ENCODE results near the gene MATK. TPM values are rescaled to one million over a fixed set of nuclear protein-coding genes. Genes with fewer than 3 reads are reported as not detected.

The MATK gene
- total RNA-seq, 5 donors from 2014 or later (not counting 1 experiment from before 2014, with no cell fraction given), result 9.2 to 41.4 (median 20.6) TPM

GRCh38 chr19:3822683-3823349, 36.6 kb upstream of the MATK start:
- Histone ChIP-seq H3K4me1 (ENCODE audit: control insufficient read depth in 1 of 2, extremely low read depth in 1 of 2, insufficient read depth in 2 of 2, low read length in 2 of 2) (peaks cover 8 to 39% of the 10 kb centered on the region in 2 experiments), H3K4me3 (ENCODE audit: control insufficient read depth in 1 of 2, extremely low read depth in 1 of 2, low read length in 1 of 2) (no peak overlapping the region), H3K9me3 (no peaks in the 10 kb centered on the region), H3K27me3 (replicated peaks in 1 of 2; ENCODE audit: control insufficient read depth in 2 of 2, extremely low read depth in 1 of 2, insufficient read depth in 2 of 2, low read length in 1 of 2) (peaks cover 0 to 10% of the 10 kb centered on the region in 2 experiments), H3K27ac (ENCODE audit: low read length) (no peak overlapping the region), H3K36me3 (ENCODE audit: control insufficient read depth in 2 of 2, extremely low read depth in 1 of 2, insufficient read depth in 1 of 2, low read length in 1 of 2) (no peaks in the 10 kb centered on the region)
- no peaks in the 10 kb centered on the region for H3K36me3 Mint-ChIP-seq
- CTCF ChIA-PET, result interaction anchor here (0.8 to 1.6 kb wide), 5 partner anchors 10 to 156 kb away, joined by 3 to 16 read pairs (median 4); partner anchors contain the start of gene MRPL54 (in 1 of the 2)
- ATAC-seq (replicated peaks in 1 of 4), result no peak
- H3K27ac Mint-ChIP-seq, result no peak overlapping the region
- 92% methylated on average over 20 of the region's 26 CpGs for WGBS (ENCODE audit: insufficient coverage)
- DNase-seq, result no peak
- no peaks in the 10 kb centered on the region for H3K9me3 Mint-ChIP-seq
- POLR2A ChIA-PET, result interaction anchor here in 1 of 2 donors (0.7 kb wide), 1 partner anchor 56 kb away, joined by 3 read pairs; no protein-coding TSS in a partner anchor
- H3K27me3 Mint-ChIP-seq, result no peaks in the 10 kb centered on the region
- H3K4me3 Mint-ChIP-seq, result no peak overlapping the region
- peaks cover 13 to 18% (median 17%) of the 10 kb centered on the region in 3 donors for H3K4me1 Mint-ChIP-seq

GRCh38 chr19:3821857-3822364, 35.7 kb upstream of the MATK start:
- H3K4me1 Mint-ChIP-seq, result peaks cover 17 to 19% (median 19%) of the 10 kb centered on the region in 3 donors
- ChIA-PET POLR2A (interaction anchor here in 1 of 2 donors (0.5 to 1.1 kb wide), 2 partner anchors 9 to 166 kb away, joined by 4 read pairs; no protein-coding TSS in a partner anchor), CTCF (interaction anchor here (1.1 to 1.6 kb wide), 4 partner anchors 9 to 102 kb away, joined by 3 to 16 read pairs (median 6); partner anchors contain the start of gene MRPL54 (in 1 of the 2))
- H3K4me3 Mint-ChIP-seq, result peak overlapping the region; percentile 17 to 46 (median 41)
- H3K4me1 ChIP-seq (ENCODE audit: control insufficient read depth in 1 of 2, extremely low read depth in 1 of 2, insufficient read depth in 2 of 2, low read length in 2 of 2), result peaks cover 10 to 43% of the 10 kb centered on the region in 2 experiments
- no peak overlapping the region for H3K27ac ChIP-seq (ENCODE audit: low read length)
- DNase-seq (peak; percentile 61 to 94 (median 85)), ATAC-seq (replicated peaks in 1 of 4) (peak; percentile 93 to 97 (median 95))
- no peaks in the 10 kb centered on the region for H3K36me3 ChIP-seq (ENCODE audit: control insufficient read depth in 2 of 2, extremely low read depth in 1 of 2, insufficient read depth in 1 of 2, low read length in 1 of 2)
- peak overlapping the region in 1 of 2 donors; percentile 29 for H3K27ac Mint-ChIP-seq
- H3K27me3 ChIP-seq (replicated peaks in 1 of 2; ENCODE audit: control insufficient read depth in 2 of 2, extremely low read depth in 1 of 2, insufficient read depth in 2 of 2, low read length in 1 of 2), result peaks cover 0 to 8% of the 10 kb centered on the region in 2 experiments
- H3K4me3 ChIP-seq (ENCODE audit: control insufficient read depth in 1 of 2, extremely low read depth in 1 of 2, low read length in 1 of 2), result peak overlapping the region in 1 of 2 donors; percentile 18
- H3K9me3 ChIP-seq, result no peaks in the 10 kb centered on the region
- no peaks in the 10 kb centered on the region for H3K27me3 Mint-ChIP-seq
- no peaks in the 10 kb centered on the region for H3K36me3 Mint-ChIP-seq
- no peaks in the 10 kb centered on the region for H3K9me3 Mint-ChIP-seq
- 3% methylated on average over 43 of the region's 43 CpGs for WGBS (ENCODE audit: insufficient coverage)

GRCh38 chr19:3821156-3821555, 35.0 kb upstream of the MATK start:
- Mint-ChIP-seq H3K9me3 (no peaks in the 10 kb centered on the region), H3K4me3 (peak overlapping the region in 1 of 3 donors; percentile 46), H3K27me3 (no peaks in the 10 kb centered on the region), H3K27ac (no peak overlapping the region), H3K36me3 (no peaks in the 10 kb centered on the region), H3K4me1 (peaks cover 17 to 19% (median 19%) of the 10 kb centered on the region in 3 donors)
- no peak for ATAC-seq (replicated peaks in 1 of 4)
- 94% methylated on average over 16 of the region's 23 CpGs for WGBS (ENCODE audit: insufficient coverage)
- CTCF ChIA-PET, result no interaction called here
- DNase-seq, result no peak
- Histone ChIP-seq H3K27me3 (replicated peaks in 1 of 2; ENCODE audit: control insufficient read depth in 2 of 2, extremely low read depth in 1 of 2, insufficient read depth in 2 of 2, low read length in 1 of 2) (peaks cover 0 to 8% of the 10 kb centered on the region in 2 experiments), H3K4me3 (ENCODE audit: control insufficient read depth in 1 of 2, extremely low read depth in 1 of 2, low read length in 1 of 2) (no peak overlapping the region), H3K4me1 (ENCODE audit: control insufficient read depth in 1 of 2, extremely low read depth in 1 of 2, insufficient read depth in 2 of 2, low read length in 2 of 2) (peaks cover 10 to 51% of the 10 kb centered on the region in 2 experiments), H3K36me3 (ENCODE audit: control insufficient read depth in 2 of 2, extremely low read depth in 1 of 2, insufficient read depth in 1 of 2, low read length in 1 of 2) (no peaks in the 10 kb centered on the region), H3K9me3 (no peaks in the 10 kb centered on the region), H3K27ac (ENCODE audit: low read length) (no peak overlapping the region)
- POLR2A ChIA-PET, result no interaction called here

- Histone ChIP-seq H3K27me3 (replicated peaks in 1 of 2; ENCODE audit: control insufficient read depth in 2 of 2, extremely low read depth in 1 of 2, insufficient read depth in 2 of 2, low read length in 1 of 2) (peaks cover 0 to 5% of the 10 kb centered on the region in 2 experiments), H3K36me3 (ENCODE audit: control insufficient read depth in 2 of 2, extremely low read depth in 1 of 2, insufficient read depth in 1 of 2, low read length in 1 of 2) (no peaks in the 10 kb centered on the region), H3K4me3 (ENCODE audit: control insufficient read depth in 1 of 2, extremely low read depth in 1 of 2, low read length in 1 of 2) (no peak overlapping the region), H3K4me1 (ENCODE audit: control insufficient read depth in 1 of 2, extremely low read depth in 1 of 2, insufficient read depth in 2 of 2, low read length in 2 of 2) (peaks cover 14 to 59% of the 10 kb centered on the region in 2 experiments), H3K27ac (ENCODE audit: low read length) (no peak overlapping the region), H3K9me3 (no peaks in the 10 kb centered on the region)
- no peak for ATAC-seq (replicated peaks in 1 of 4)
- H3K9me3 Mint-ChIP-seq, result no peaks in the 10 kb centered on the region
- peaks cover 21 to 23% (median 23%) of the 10 kb centered on the region in 3 donors for H3K4me1 Mint-ChIP-seq
- POLR2A ChIA-PET, result no interaction called here
- CTCF ChIA-PET, result no interaction called here
- H3K4me3 Mint-ChIP-seq, result no peak overlapping the region
- H3K27ac Mint-ChIP-seq, result no peak overlapping the region
- H3K27me3 Mint-ChIP-seq, result no peaks in the 10 kb centered on the region
- no peak for DNase-seq
- WGBS (ENCODE audit: insufficient coverage), result 93% methylated on average over 17 of the region's 19 CpGs
- no peaks in the 10 kb centered on the region for H3K36me3 Mint-ChIP-seq
Measured at GRCh38 chr19:3819989-3820388, 33.8 kb upstream of the MATK start.

- no peaks in the 10 kb centered on the region for H3K36me3 Mint-ChIP-seq
- ChIA-PET POLR2A (no interaction called here), CTCF (interaction anchor here in 1 of 2 donors (0.5 to 1.0 kb wide), 2 partner anchors 39 to 268 kb away, joined by 3 read pairs; no protein-coding TSS in a partner anchor)
- peaks cover 32 to 34% (median 34%) of the 10 kb centered on the region in 3 donors for H3K4me1 Mint-ChIP-seq
- ATAC-seq (replicated peaks in 1 of 4), result no peak
- no peaks in the 10 kb centered on the region for H3K9me3 ChIP-seq
- 87% methylated on average over 31 of the region's 31 CpGs for WGBS (ENCODE audit: insufficient coverage)
- H3K27me3 Mint-ChIP-seq, result no peaks in the 10 kb centered on the region
- H3K27ac Mint-ChIP-seq, result no peak overlapping the region
- peaks cover 25 to 69% of the 10 kb centered on the region in 2 experiments for H3K4me1 ChIP-seq (ENCODE audit: control insufficient read depth in 1 of 2, extremely low read depth in 1 of 2, insufficient read depth in 2 of 2, low read length in 2 of 2)
- H3K4me3 ChIP-seq (ENCODE audit: control insufficient read depth in 1 of 2, extremely low read depth in 1 of 2, low read length in 1 of 2), result no peak overlapping the region
- no peak overlapping the region for H3K27ac ChIP-seq (ENCODE audit: low read length)
- no peaks in the 10 kb centered on the region for H3K9me3 Mint-ChIP-seq
- no peaks in the 10 kb centered on the region for H3K36me3 ChIP-seq (ENCODE audit: control insufficient read depth in 2 of 2, extremely low read depth in 1 of 2, insufficient read depth in 1 of 2, low read length in 1 of 2)
- no peak for DNase-seq
- peaks cover 0 to 5% of the 10 kb centered on the region in 2 experiments for H3K27me3 ChIP-seq (replicated peaks in 1 of 2; ENCODE audit: control insufficient read depth in 2 of 2, extremely low read depth in 1 of 2, insufficient read depth in 2 of 2, low read length in 1 of 2)
- H3K4me3 Mint-ChIP-seq, result peak overlapping the region in 1 of 3 donors; percentile 50
Measured at GRCh38 chr19:3818918-3819317, 32.7 kb upstream of the MATK start.

GRCh38 chr19:3818466-3818865, 32.3 kb upstream of the MATK start:
- H3K9me3 ChIP-seq, result no peaks in the 10 kb centered on the region
- H3K27ac ChIP-seq (ENCODE audit: low read length), result no peak overlapping the region
- no peak overlapping the region for H3K4me3 ChIP-seq (ENCODE audit: control insufficient read depth in 1 of 2, extremely low read depth in 1 of 2, low read length in 1 of 2)
- ATAC-seq (replicated peaks in 1 of 4) (no peak), DNase-seq (no peak)
- H3K4me1 ChIP-seq (ENCODE audit: control insufficient read depth in 1 of 2, extremely low read depth in 1 of 2, insufficient read depth in 2 of 2, low read length in 2 of 2), result peaks cover 29 to 74% of the 10 kb centered on the region in 2 experiments
- ChIA-PET CTCF (interaction anchor here in 1 of 2 donors (0.5 kb wide), 1 partner anchor 268 kb away, joined by 3 read pairs; no protein-coding TSS in a partner anchor), POLR2A (no interaction called here)
- no peaks in the 10 kb centered on the region for H3K36me3 ChIP-seq (ENCODE audit: control insufficient read depth in 2 of 2, extremely low read depth in 1 of 2, insufficient read depth in 1 of 2, low read length in 1 of 2)
- Mint-ChIP-seq H3K9me3 (no peaks in the 10 kb centered on the region), H3K27ac (no peak overlapping the region), H3K4me1 (peaks cover 37 to 39% (median 39%) of the 10 kb centered on the region in 3 donors), H3K27me3 (no peaks in the 10 kb centered on the region), H3K36me3 (no peaks in the 10 kb centered on the region), H3K4me3 (peak overlapping the region in 1 of 3 donors; percentile 50)
- H3K27me3 ChIP-seq (replicated peaks in 1 of 2; ENCODE audit: control insufficient read depth in 2 of 2, extremely low read depth in 1 of 2, insufficient read depth in 2 of 2, low read length in 1 of 2), result peaks cover 0 to 4% of the 10 kb centered on the region in 2 experiments
- WGBS (ENCODE audit: insufficient coverage), result 44% methylated on average over 11 of the region's 11 CpGs

Measured in T-cell (primary cell).